Upper lobe of right lung (tissue), 1 donor: ENCODE results near the gene CD101. TPM values are rescaled to one million over a fixed set of nuclear protein-coding genes. Genes with fewer than 3 reads are reported as not detected.
A peak's percentile ranks its signal among the peaks of the same experiment; 100 is the strongest.

ENCODE experiments used
- ATAC-seq: fragments of 200-7000 bp; cut with Tn5 transposase; one replicate; pipeline ENCODE4 v1.9.1; 2020; ENCODE audit warnings: mild to moderate bottlenecking, moderate library complexity
- DNase-seq: peaks from one replicate; pipeline ENCODE4 v3.0.0-alpha.2; 2020
- H3K27ac ChIP-seq: fragments of 200-600 bp; one replicate; pipeline ENCODE4 v1.8.0; 2022
- H3K27me3 ChIP-seq: fragments of 200-600 bp; one replicate; pipeline ENCODE4 v1.8.0; 2022; ENCODE audit warnings: mild to moderate bottlenecking
- H3K36me3 ChIP-seq: fragments of 200-600 bp; one replicate; pipeline ENCODE4 v1.8.0; 2022
- H3K4me1 ChIP-seq: fragments of 200-600 bp; one replicate; pipeline ENCODE4 v1.8.0; 2022
- H3K4me3 ChIP-seq: fragments of 200-600 bp; one replicate; pipeline ENCODE4 v1.8.0; 2022; ENCODE audit warnings: mild to moderate bottlenecking
- H3K9me3 ChIP-seq: fragments of 200-600 bp; one replicate; pipeline ENCODE4 v1.8.0; 2022
- intact Hi-C: fragments of 100-400 bp; cut with DNase I; formaldehyde crosslinking; loops from one replicate; pipeline ENCODE4 v1.11.0; 2022
- total RNA-seq: library from RNA; stranded (reverse); fragmentation: NEBNext Ultra II Directional; extraction: Animal tissue kit (Norgen Biotek cat#: 25700); gene quantifications from one replicate; pipeline ENCODE4 v1.2.1, GENCODE V29; 2021
- TF ChIP-seq, protein P1 (sequence below): fragments of 200-600 bp; IDR thresholded peaks from one replicate; pipeline ENCODE4 v1.8.0; 2022; ENCODE audit warnings: antibody characterized with exemption
- donor health status: DM: no; HTN: yes; CAD: no; lungs with severe emphysema.

The CD101 gene
- total RNA-seq, 1 donor from 2014 or later = 37.4 TPM

DNA sequence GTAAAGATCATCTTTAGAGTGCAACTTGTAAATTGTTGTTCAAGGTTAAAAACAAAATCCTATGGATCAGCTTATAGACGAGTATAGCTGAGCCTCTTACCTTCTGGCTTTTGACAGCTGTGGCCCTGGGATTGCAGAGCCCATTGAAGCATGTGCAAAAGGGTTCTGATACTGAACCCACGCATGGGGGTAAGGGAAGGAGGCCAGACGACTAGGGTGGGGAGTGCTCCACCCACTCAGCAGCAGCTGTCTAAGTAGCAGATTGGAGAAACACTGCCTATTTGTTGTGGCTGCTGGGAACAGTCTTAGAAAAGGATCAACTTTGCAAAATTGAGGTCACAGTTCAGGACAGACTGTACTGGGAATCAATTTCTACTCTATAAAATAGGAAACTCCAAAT, 16.1 kb downstream of the CD101 start:
- intact Hi-C loops = no loop called here
- H3K27ac ChIP-seq = no peak overlapping the region
- ATAC-seq = peak; percentile 96

DNA sequence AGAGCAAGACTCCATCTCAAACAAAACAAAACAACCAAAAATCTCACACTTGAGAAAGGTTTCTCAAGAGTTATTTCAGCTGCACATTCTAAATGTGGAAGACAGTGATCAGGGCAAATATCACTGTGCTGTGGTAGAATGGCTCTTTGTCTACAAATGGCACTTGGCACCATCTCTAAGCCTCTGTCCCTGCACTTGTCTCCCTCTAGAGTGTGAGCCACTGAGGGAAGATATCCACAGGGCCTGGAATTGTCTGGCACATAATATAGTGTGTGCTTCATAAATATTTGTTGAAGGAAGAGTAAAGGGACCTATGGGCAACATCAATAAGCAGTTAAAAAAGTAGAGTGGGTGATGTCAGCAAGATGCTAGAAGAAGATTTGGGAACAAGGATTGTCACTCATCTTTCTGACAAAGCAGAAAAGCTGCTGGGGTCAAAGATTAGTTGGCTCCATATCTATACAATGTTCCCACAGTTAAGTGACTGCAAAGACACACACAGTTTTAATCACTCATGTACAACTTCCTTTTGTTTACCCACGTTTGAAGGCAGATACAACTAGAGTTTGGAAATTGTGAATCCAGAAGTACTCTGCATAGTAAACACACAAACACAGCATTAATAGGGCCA, 19.1 kb downstream of the CD101 start:
- Histone ChIP-seq H3K36me3 (no peaks in the 10 kb centered on the region), H3K9me3 (no peaks in the 10 kb centered on the region), H3K4me1 (no peaks in the 10 kb centered on the region), H3K4me3 (no peak overlapping the region), H3K27ac (no peak overlapping the region), H3K27me3 (no peaks in the 10 kb centered on the region)
- DNase-seq = no peak
- no peak for ATAC-seq
- TF ChIP-seq, protein P1, sequence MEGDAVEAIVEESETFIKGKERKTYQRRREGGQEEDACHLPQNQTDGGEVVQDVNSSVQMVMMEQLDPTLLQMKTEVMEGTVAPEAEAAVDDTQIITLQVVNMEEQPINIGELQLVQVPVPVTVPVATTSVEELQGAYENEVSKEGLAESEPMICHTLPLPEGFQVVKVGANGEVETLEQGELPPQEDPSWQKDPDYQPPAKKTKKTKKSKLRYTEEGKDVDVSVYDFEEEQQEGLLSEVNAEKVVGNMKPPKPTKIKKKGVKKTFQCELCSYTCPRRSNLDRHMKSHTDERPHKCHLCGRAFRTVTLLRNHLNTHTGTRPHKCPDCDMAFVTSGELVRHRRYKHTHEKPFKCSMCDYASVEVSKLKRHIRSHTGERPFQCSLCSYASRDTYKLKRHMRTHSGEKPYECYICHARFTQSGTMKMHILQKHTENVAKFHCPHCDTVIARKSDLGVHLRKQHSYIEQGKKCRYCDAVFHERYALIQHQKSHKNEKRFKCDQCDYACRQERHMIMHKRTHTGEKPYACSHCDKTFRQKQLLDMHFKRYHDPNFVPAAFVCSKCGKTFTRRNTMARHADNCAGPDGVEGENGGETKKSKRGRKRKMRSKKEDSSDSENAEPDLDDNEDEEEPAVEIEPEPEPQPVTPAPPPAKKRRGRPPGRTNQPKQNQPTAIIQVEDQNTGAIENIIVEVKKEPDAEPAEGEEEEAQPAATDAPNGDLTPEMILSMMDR = no peak
- intact Hi-C loops = no loop called here

More for the DNA sequence above, 16.1 kb downstream of the CD101 start:
- no peaks in the 10 kb centered on the region for H3K4me1 ChIP-seq
- TF ChIP-seq, protein P1 = no peak
- no peaks in the 10 kb centered on the region for H3K9me3 ChIP-seq
- H3K36me3 ChIP-seq = no peaks in the 10 kb centered on the region
- no peaks in the 10 kb centered on the region for H3K27me3 ChIP-seq
- DNase-seq = peak; percentile 70
- no peak overlapping the region for H3K4me3 ChIP-seq

DNA sequence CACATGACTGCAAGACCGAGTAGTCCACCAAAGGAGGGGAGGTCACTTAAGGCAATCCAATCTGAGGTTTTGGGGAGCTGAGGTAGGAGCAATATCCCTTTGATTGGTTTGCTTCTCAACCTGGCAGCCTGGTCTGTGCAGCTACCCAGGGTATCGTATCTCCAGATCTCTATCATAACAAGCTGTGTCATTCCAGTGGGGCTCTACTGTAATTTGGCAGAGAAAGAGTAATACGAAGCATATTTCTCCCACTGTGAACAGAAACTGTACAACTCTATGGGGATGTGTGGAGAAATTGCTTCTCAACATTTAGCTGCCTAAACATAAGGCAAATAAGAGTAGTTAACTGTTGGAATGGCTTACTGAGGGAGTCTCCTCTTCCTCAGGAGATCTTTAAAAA, 20.6 kb downstream of the CD101 start:
- TF ChIP-seq, protein P1 = no peak
- Histone ChIP-seq H3K4me1 (no peaks in the 10 kb centered on the region), H3K27ac (no peak overlapping the region), H3K36me3 (no peaks in the 10 kb centered on the region), H3K9me3 (no peaks in the 10 kb centered on the region), H3K4me3 (no peak overlapping the region), H3K27me3 (no peaks in the 10 kb centered on the region)
- no peak for DNase-seq
- intact Hi-C loops = no loop called here
- ATAC-seq = no peak

DNA sequence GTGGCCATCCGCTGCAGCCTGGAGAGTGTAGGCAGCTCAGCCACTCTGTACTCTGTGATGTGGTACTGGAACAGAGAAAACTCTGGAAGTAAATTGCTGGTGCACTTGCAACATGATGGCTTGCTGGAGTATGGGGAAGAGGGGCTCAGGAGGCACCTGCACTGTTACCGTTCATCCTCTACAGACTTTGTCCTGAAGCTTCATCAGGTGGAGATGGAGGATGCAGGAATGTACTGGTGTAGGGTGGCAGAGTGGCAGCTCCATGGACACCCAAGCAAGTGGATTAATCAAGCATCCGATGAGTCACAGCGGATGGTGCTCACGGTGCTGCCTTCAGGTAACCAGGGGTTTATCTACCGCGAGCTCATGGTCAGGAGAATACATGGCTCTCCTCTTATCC, 24.0 kb downstream of the CD101 start:
- Histone ChIP-seq H3K27ac (no peak overlapping the region), H3K9me3 (no peaks in the 10 kb centered on the region), H3K36me3 (no peaks in the 10 kb centered on the region), H3K27me3 (no peaks in the 10 kb centered on the region), H3K4me1 (no peaks in the 10 kb centered on the region), H3K4me3 (no peak overlapping the region)
- ATAC-seq (no peak), DNase-seq (no peak)
- TF ChIP-seq, protein P1 = no peak
- intact Hi-C loops = no loop called here

DNA sequence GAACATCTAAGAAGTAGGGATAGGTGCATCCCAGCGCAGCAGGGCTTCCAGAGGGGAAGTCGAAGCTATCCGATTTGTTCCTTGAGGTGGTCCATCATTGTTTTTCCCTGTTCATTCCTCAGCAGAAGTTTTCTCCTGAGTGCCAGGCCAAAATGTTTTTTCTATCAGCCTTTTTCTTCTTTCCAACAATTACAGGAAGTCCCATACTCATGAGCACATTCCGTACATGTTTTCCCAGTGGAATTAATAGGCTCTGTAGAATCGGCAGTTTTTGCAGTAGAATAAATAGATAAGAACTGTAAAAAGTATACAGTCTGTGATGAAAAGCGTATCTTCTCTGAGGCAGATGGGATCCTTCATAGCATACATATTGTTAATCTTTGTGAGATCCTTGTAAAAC, 24.8 kb downstream of the CD101 start:
- no peak for ATAC-seq
- no peaks in the 10 kb centered on the region for H3K36me3 ChIP-seq
- TF ChIP-seq, protein P1 = no peak
- H3K4me1 ChIP-seq = no peaks in the 10 kb centered on the region
- H3K9me3 ChIP-seq = no peaks in the 10 kb centered on the region
- intact Hi-C loops = no loop called here
- H3K27me3 ChIP-seq = no peaks in the 10 kb centered on the region
- H3K4me3 ChIP-seq = no peak overlapping the region
- no peak for DNase-seq
- H3K27ac ChIP-seq = no peak overlapping the region

DNA sequence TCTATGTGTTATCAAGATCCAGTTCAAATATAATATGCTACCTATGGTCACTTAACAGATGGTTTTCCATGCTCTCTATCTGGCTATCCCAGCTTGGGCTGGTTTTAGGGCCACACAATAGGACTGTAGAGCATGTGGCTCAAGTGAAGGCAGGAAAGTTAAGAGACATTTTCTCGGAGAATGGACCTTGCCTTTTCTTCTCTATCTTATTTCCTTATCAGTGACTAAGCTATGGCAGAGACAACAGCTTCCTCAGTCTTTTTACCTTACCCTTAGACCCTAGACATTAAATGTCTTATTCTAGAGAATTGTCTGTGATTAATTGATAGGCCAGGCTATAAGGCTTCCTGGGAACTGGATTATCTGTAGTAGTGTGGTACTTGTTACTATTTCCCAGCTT, 28.1 kb downstream of the CD101 start:
- Histone ChIP-seq H3K27ac (no peak overlapping the region), H3K4me3 (no peak overlapping the region), H3K9me3 (no peaks in the 10 kb centered on the region), H3K27me3 (no peaks in the 10 kb centered on the region), H3K4me1 (no peaks in the 10 kb centered on the region), H3K36me3 (no peaks in the 10 kb centered on the region)
- TF ChIP-seq, protein P1 = no peak
- intact Hi-C loops = no loop called here
- DNase-seq (no peak), ATAC-seq (no peak)
